DMS 273 (cell line): Measurements from ENCODE around the gene MIB1.

Source experiments
- DNase-seq: peaks from one replicate; lab custom pipeline; 2025; ENCODE audit not compliant: unreplicated experiment; lab: John Stamatoyannopoulos, UW

MIB1 gene

GRCh38 chr18:21809725-21810124, 69.1 kb downstream of the MIB1 start:
- DNase-seq = no peak

- no peak for DNase-seq
Observed at GRCh38 chr18:21815101-21815500, 74.5 kb downstream of the MIB1 start.

DNA sequence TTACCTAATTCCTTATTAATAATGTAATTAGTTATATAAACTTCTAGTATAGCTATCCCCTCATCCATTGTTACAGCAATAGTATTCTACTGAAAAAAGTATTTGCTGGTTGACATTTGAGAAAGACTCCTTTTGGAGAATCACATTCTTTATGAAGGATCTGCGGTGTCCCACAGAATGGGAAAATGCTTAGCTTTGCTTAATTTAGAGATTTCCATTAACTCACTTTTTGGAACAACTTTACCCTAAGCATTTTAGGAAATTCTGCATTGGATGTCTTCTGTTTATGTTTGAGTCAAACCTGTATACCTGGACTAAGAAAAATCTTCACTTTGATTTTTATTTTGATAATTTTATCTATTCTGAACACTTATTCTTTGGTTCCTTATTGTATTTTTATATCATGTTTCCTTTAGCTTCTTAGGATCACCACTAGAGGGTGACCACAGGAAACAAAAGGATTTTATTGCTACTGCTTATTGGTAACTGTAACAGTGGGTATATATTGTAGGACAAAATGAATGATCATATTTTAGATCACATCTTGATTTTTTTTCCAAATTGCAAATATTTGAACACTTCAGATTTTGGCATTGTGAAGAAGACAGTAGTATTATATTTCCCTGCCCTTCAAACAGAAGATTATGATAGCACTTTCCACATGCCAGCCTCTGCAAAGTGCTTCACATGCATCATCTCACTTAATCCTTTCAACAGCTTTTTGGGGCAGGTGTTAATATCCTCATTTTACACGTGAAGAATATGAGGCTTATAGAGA, 79.6 kb downstream of the MIB1 start:
- DNase-seq = peak; percentile 16

- no peak for DNase-seq
Observed at GRCh38 chr18:21820811-21821143, 80.2 kb downstream of the MIB1 start.

DNA sequence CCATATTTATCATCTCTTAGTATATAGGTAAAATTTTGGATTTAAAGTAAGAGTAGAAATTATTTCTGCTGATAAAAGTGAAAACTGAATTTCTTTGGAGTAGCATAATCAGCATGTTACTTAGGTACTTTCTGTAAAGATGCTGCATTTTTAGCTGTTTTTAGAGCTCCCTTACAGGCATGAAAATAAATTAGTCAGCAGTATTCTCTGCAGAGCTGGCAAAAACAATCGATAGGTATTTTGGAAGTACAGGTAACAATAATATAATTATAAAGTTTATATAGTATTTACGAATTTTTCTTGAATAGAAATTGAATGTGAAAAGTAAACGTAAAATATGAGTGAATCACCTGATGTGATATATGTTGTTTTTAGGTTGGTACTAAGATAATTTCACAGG, 83.3 kb downstream of the MIB1 start:
- DNase-seq = no peak

- no peak for DNase-seq
Observed at GRCh38 chr18:21826196-21826595, 85.6 kb downstream of the MIB1 start.

DNA sequence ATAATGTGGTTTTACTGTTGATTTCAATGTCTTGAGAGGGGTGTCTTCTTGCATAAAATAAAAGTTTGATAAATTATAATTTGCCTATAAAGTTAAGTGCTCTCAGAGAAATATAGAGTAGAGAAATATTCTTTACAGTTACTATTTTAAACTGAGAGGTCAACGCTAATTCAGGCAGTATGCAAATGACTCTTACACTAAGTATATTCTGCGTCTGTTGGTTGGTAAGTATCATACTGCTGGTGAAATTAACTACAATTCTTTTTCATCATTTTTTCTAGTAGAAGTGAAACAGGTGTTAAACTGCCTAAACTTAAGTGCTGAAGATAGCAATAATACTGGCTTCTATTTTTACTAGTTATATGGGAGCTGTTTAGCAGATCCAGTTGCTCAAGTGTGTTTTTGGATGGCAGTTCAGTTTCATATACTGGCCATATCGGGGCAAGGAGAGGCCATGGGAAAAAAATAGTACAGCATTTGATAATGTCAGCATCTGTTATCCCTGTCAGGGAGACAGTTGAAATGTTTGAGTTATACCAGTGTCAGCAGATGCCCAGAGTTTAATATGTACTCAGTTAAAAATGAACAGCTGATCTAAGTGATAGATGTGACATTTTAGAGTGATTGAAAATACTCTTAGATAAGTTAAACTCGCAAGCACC, 86.2 kb downstream of the MIB1 start:
- DNase-seq = peak; percentile 20

- DNase-seq = no peak
Observed at GRCh38 chr18:21830532-21830931, 89.9 kb downstream of the MIB1 start.

GRCh38 chr18:21831413-21831831, 90.8 kb downstream of the MIB1 start:
- DNase-seq = no peak

DNA sequence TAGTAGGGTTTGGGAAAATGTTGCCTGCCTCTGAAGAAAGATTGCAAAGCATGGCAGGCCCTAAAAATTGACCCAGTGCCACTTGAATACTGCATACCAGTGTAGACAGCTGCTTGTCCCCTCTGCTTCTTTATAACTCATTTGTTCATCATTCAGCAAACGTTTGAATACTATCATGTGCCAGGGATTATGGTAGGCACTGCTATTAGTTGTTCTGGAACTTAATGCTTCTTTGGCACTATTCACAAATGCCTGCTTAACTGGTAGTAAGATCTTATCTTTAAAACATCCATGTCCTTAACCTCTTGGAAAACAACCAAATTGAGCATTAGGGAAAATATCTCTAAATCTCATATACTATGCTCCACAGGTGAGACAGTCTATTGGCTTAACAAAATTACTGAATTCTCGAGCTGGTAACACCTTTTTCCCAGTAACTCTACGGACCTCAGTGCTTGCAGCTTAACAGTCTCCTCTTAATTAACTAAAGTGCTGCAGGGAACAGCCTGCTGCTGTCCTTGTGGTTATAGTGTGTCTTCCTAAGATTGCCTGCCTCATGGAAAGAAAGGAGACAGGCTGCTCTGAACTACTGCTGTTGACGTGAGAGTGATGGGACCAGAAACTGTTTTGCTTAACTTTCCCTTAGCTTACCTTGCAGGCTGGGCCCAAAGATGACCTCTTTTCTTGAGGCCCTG, 93.2 kb downstream of the MIB1 start:
- no peak for DNase-seq

- no peak for DNase-seq
Observed at GRCh38 chr18:21834299-21834660, 93.7 kb downstream of the MIB1 start.

- no peak for DNase-seq
Observed at GRCh38 chr18:21841570-21841969, 101.0 kb downstream of the MIB1 start.

GRCh38 chr18:21843341-21843740, 102.7 kb downstream of the MIB1 start:
- DNase-seq = no peak

- DNase-seq = peak; percentile 22
Observed at GRCh38 chr18:21851327-21851961, 110.9 kb downstream of the MIB1 start.

GRCh38 chr18:21853016-21853415, 112.4 kb downstream of the MIB1 start:
- no peak for DNase-seq

- DNase-seq = no peak
Observed at GRCh38 chr18:21853775-21854552, 113.4 kb downstream of the MIB1 start.

DNA sequence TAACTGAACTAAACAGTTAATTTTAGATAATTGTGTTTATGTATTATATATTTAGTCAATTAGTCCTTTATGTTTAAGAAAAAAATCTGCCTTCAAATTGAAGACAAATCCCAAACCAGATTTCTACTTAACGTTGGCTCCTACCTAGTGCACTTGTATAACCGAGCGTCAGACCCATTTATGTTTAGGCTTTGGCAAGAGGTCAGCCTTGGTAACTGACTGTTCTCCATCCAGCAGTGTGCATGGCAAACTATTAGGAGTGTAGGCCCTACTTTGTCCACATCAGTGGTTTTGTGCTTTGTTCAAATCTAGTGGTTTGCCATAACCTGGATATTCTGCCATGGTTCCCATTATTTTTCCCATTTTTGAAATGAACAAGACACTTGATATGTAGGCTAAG, 114.8 kb downstream of the MIB1 start:
- no peak for DNase-seq

DNA sequence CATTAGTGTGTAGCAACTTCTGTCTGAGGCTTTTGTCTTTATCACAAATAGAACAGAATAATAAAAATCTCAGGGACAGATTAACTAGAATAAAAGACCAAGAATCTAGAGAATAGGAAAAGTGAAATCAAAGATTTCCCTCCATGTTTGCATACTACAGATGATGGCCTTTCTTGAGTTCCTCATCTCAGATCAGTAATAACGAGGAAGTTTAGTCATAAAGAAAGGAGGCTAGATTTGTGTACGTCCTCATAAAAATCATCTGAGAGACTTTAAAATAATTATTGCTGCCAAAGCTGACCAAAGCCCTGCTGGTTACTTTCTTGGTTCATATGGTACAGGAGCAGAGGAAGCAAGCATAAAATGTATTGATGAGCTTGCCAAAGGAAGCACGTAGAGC, 117.3 kb downstream of the MIB1 start:
- no peak for DNase-seq

DNA sequence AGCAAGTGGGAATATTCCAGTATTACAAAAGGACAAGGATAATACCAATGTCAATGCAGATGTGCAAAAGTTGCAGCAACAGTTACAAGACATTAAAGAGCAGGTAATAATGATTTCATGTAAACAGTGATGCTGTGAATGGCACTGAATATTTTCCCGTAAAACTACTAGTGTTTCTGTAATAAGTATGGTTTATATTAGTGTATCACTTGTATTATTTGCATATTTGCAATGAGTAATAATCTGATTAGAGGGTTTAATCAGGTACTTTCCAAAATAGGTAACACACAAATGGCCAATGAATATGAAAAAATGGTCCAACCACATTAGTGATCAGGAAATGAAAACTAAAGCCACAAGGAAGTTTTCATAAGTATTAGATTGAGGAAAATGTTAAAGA, 118.0 kb downstream of the MIB1 start:
- DNase-seq = no peak

- DNase-seq = no peak
Observed at GRCh38 chr18:21864386-21864785, 123.8 kb downstream of the MIB1 start.

- no peak for DNase-seq
Observed at GRCh38 chr18:21865043-21865442, 124.5 kb downstream of the MIB1 start.
